ENCODE data around the gene ST6GALNAC2. TPM values are rescaled to one million over a fixed set of nuclear protein-coding genes. Genes with fewer than 3 reads are reported as not detected.
"Not testable (repeated sequence)": the region's sequence is repeated elsewhere in the genome, so short reads cannot be mapped to it uniquely, and the experiment has no call there.

Gene ST6GALNAC2
- total RNA-seq, 1 experiment from 2014 or later, result 23.0 TPM

GRCh38 chr17:76528156-76528527, 57.5 kb downstream of the ST6GALNAC2 start:
- in situ Hi-C loops (cut with HindIII; ENCODE audit: low pct_unique_long_range_greater_than_20kb, low sequenced_read_pairs), result no loop called here
- POLR2A ChIA-PET, result interaction anchor here (0.8 kb wide), 1 partner anchor 15 kb away, joined by 4 read pairs; no protein-coding TSS in a partner anchor
- Histone ChIP-seq H3K27ac (ENCODE audit: low read length) (peak overlapping the region; percentile 29; the same call in 1 of the 2 replicates), H3K36me3 (ENCODE audit: control insufficient read depth, insufficient read depth, low read length) (no peaks in the 10 kb centered on the region), H3K4me1 (ENCODE audit: control insufficient read depth, insufficient read depth, low read length) (peaks cover 39% of the 10 kb centered on the region), H3K9me3 (ENCODE audit: control insufficient read depth, insufficient read depth, low read depth, low read length) (no peaks in the 10 kb centered on the region), H3K27me3 (ENCODE audit: control insufficient read depth, insufficient read depth, low read length) (no peaks in the 10 kb centered on the region), H3K4me3 (ENCODE audit: low read depth in 2 of 2, low read length in 2 of 2) (no peak overlapping the region)
- CTCF ChIA-PET, result interaction anchor here (0.5 to 2.4 kb wide), 8 partner anchors 12 to 748 kb away, joined by 3 to 11 read pairs (median 4); partner anchors contain the start of gene PRCD
- intact Hi-C loops (cut with micrococcal nuclease; ENCODE audit: unreplicated experiment), result no loop called here
- no TSS peak for BruUV-seq (replicated peaks)
- ATAC-seq, result peak; percentile 49
- no peak for DNase-seq (ENCODE audit: low read depth, low spot score)
- TF ChIP-seq, protein P1, sequence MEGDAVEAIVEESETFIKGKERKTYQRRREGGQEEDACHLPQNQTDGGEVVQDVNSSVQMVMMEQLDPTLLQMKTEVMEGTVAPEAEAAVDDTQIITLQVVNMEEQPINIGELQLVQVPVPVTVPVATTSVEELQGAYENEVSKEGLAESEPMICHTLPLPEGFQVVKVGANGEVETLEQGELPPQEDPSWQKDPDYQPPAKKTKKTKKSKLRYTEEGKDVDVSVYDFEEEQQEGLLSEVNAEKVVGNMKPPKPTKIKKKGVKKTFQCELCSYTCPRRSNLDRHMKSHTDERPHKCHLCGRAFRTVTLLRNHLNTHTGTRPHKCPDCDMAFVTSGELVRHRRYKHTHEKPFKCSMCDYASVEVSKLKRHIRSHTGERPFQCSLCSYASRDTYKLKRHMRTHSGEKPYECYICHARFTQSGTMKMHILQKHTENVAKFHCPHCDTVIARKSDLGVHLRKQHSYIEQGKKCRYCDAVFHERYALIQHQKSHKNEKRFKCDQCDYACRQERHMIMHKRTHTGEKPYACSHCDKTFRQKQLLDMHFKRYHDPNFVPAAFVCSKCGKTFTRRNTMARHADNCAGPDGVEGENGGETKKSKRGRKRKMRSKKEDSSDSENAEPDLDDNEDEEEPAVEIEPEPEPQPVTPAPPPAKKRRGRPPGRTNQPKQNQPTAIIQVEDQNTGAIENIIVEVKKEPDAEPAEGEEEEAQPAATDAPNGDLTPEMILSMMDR (IDR thresholded peaks at IDR 0.05), result no peak
- no peak for TF ChIP-seq SIN3A (IDR thresholded peaks at IDR 0.05; ENCODE audit: borderline replicate concordance, insufficient read depth, low read depth, low read length)

GRCh38 chr17:76527430-76528111, 58.1 kb downstream of the ST6GALNAC2 start:
- no peaks in the 10 kb centered on the region for H3K27me3 ChIP-seq (ENCODE audit: control insufficient read depth, insufficient read depth, low read length)
- 0 out of 2 replicates have a peak overlapping the region, but pooled peaks have one; percentile 29 for H3K27ac ChIP-seq (ENCODE audit: low read length)
- ChIA-PET CTCF (interaction anchor here (0.6 to 2.4 kb wide), 5 partner anchors 13 to 749 kb away, joined by 3 to 11 read pairs (median 4); partner anchors contain the start of gene PRCD), POLR2A (no interaction called here)
- in situ Hi-C loops (cut with HindIII; ENCODE audit: low pct_unique_long_range_greater_than_20kb, low sequenced_read_pairs) (no loop called here), intact Hi-C loops (cut with micrococcal nuclease; ENCODE audit: unreplicated experiment) (no loop called here)
- TF ChIP-seq SIN3A (IDR thresholded peaks at IDR 0.05; ENCODE audit: borderline replicate concordance, insufficient read depth, low read depth, low read length) (no peak), TCF7L2 (IDR thresholded peaks at IDR 0.05; ENCODE audit: low read depth, low read length) (no peak; the same call in 1 of the 2 replicates), POLR2AphosphoS5 (IDR thresholded peaks at IDR 0.05; ENCODE audit: low read depth, low read length) (no peak)
- TF ChIP-seq, protein P1 (IDR thresholded peaks at IDR 0.05), result no peak
- TF ChIP-seq, protein P2, sequence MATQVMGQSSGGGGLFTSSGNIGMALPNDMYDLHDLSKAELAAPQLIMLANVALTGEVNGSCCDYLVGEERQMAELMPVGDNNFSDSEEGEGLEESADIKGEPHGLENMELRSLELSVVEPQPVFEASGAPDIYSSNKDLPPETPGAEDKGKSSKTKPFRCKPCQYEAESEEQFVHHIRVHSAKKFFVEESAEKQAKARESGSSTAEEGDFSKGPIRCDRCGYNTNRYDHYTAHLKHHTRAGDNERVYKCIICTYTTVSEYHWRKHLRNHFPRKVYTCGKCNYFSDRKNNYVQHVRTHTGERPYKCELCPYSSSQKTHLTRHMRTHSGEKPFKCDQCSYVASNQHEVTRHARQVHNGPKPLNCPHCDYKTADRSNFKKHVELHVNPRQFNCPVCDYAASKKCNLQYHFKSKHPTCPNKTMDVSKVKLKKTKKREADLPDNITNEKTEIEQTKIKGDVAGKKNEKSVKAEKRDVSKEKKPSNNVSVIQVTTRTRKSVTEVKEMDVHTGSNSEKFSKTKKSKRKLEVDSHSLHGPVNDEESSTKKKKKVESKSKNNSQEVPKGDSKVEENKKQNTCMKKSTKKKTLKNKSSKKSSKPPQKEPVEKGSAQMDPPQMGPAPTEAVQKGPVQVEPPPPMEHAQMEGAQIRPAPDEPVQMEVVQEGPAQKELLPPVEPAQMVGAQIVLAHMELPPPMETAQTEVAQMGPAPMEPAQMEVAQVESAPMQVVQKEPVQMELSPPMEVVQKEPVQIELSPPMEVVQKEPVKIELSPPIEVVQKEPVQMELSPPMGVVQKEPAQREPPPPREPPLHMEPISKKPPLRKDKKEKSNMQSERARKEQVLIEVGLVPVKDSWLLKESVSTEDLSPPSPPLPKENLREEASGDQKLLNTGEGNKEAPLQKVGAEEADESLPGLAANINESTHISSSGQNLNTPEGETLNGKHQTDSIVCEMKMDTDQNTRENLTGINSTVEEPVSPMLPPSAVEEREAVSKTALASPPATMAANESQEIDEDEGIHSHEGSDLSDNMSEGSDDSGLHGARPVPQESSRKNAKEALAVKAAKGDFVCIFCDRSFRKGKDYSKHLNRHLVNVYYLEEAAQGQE (IDR thresholded peaks at IDR 0.05; ENCODE audit: insufficient read depth in 1 of 2, low read depth in 2 of 2, low read length in 1 of 2), result no peak
- no peaks in the 10 kb centered on the region for H3K9me3 ChIP-seq (ENCODE audit: control insufficient read depth, insufficient read depth, low read depth, low read length)
- no peaks in the 10 kb centered on the region for H3K36me3 ChIP-seq (ENCODE audit: control insufficient read depth, insufficient read depth, low read length)
- H3K4me1 ChIP-seq (ENCODE audit: control insufficient read depth, insufficient read depth, low read length), result peaks cover 38% of the 10 kb centered on the region
- peak; percentile 28 for ATAC-seq
- no TSS peak for BruUV-seq (replicated peaks)
- no peak for DNase-seq (ENCODE audit: low read depth, low spot score)
- H3K4me3 ChIP-seq (ENCODE audit: low read depth in 2 of 2, low read length in 2 of 2), result no peak overlapping the region

GRCh38 chr17:76527016-76527415, 58.6 kb downstream of the ST6GALNAC2 start:
- H3K4me1 ChIP-seq (ENCODE audit: control insufficient read depth, insufficient read depth, low read length), result peaks cover 38% of the 10 kb centered on the region
- ATAC-seq; H3K9me3 ChIP-seq (ENCODE audit: control insufficient read depth, insufficient read depth, low read depth, low read length); H3K27me3 ChIP-seq (ENCODE audit: control insufficient read depth, insufficient read depth, low read length); in situ Hi-C loops (cut with HindIII; ENCODE audit: low pct_unique_long_range_greater_than_20kb, low sequenced_read_pairs); H3K36me3 ChIP-seq (ENCODE audit: control insufficient read depth, insufficient read depth, low read length); H3K4me3 ChIP-seq (ENCODE audit: low read depth in 2 of 2, low read length in 2 of 2); POLR2A ChIA-PET; BruUV-seq (replicated peaks); DNase-seq (ENCODE audit: low read depth, low spot score); intact Hi-C loops (cut with micrococcal nuclease; ENCODE audit: unreplicated experiment); H3K27ac ChIP-seq (ENCODE audit: low read length): not testable (repeated sequence)
- CTCF ChIA-PET, result interaction anchor here (1.3 to 2.4 kb wide), 3 partner anchors 13 to 22 kb away, joined by 4 to 11 read pairs (median 6); partner anchors contain the start of gene PRCD

DNA sequence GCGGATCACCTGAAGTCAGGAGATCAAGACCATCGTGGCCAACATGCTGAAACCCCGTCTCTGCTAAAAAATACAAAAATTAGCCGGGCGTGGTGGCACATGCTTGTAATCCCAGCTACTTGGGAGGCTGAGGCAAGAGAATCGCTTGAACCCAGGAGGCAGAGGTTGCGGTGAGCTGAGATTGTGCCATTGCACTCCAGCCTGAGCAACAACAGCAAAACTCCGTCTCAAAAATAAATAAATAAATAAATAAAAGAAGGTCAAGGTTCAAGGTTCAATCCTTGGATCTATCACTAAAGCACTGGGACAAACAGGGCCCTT, 60.2 kb downstream of the ST6GALNAC2 start:
- H3K27me3 ChIP-seq (ENCODE audit: control insufficient read depth, insufficient read depth, low read length); POLR2A ChIA-PET; DNase-seq (ENCODE audit: low read depth, low spot score); H3K36me3 ChIP-seq (ENCODE audit: control insufficient read depth, insufficient read depth, low read length); intact Hi-C loops (cut with micrococcal nuclease; ENCODE audit: unreplicated experiment); BruUV-seq (replicated peaks); H3K4me3 ChIP-seq (ENCODE audit: low read depth in 2 of 2, low read length in 2 of 2); H3K27ac ChIP-seq (ENCODE audit: low read length); H3K9me3 ChIP-seq (ENCODE audit: control insufficient read depth, insufficient read depth, low read depth, low read length); ATAC-seq; in situ Hi-C loops (cut with HindIII; ENCODE audit: low pct_unique_long_range_greater_than_20kb, low sequenced_read_pairs): not testable (repeated sequence)
- CTCF ChIA-PET, result interaction anchor here (0.7 to 1.2 kb wide), 2 partner anchors 21 to 140 kb away, joined by 3 to 5 read pairs; no protein-coding TSS in a partner anchor
- H3K4me1 ChIP-seq (ENCODE audit: control insufficient read depth, insufficient read depth, low read length), result peaks cover 34% of the 10 kb centered on the region

All from Panc1 (cell line).